Activated CD4-positive, alpha-beta T cell treated with anti-CD3 and anti-CD28 coated beads for 36 hours (primary cell): ENCODE measurements around the gene AQP4. TPM values are rescaled to one million over a fixed set of nuclear protein-coding genes. Genes with fewer than 3 reads are reported as not detected.

ENCODE experiments used
- ATAC-seq: fragments of 200-7000 bp; cut with Tn5 transposase; one replicate; pipeline ENCODE4 v1.10.0; 2021; ENCODE audit warnings: mild to moderate bottlenecking, moderate library complexity
- CTCF ChIA-PET: fragments of 350-600 bp; sonication (Branson Sonifier 250); formaldehyde crosslinking; loops from one replicate; lab custom pipeline; 2021; ENCODE audit warnings: antibody characterized with exemption; lab: Charles Lee
- POLR2A ChIA-PET: fragments of 350-600 bp; sonication (Branson Sonifier 250); formaldehyde crosslinking; loops from one replicate; lab custom pipeline; 2021; ENCODE audit warnings: antibody characterized with exemption, inconsistent platforms; lab: Charles Lee
- DNase-seq: peaks from one replicate; pipeline ENCODE4 v3.0.0-alpha.2; 2020
- H3K27ac Mint-ChIP-seq: one replicate; pipeline ENCODE4 v1.8.0; 2021; ENCODE audit warnings: mixed read lengths
- H3K27me3 Mint-ChIP-seq: one replicate; pipeline ENCODE4 v1.8.0; 2021; ENCODE audit warnings: mixed read lengths
- H3K36me3 Mint-ChIP-seq: one replicate; pipeline ENCODE4 v1.8.0; 2021; ENCODE audit warnings: low read depth, mixed read lengths
- H3K4me1 Mint-ChIP-seq: one replicate; pipeline ENCODE4 v1.8.0; 2021; ENCODE audit warnings: mixed read lengths
- H3K4me3 Mint-ChIP-seq: one replicate; pipeline ENCODE4 v1.8.0; 2021; ENCODE audit warnings: mild to moderate bottlenecking, moderate library complexity, mixed read lengths
- H3K9me3 Mint-ChIP-seq: one replicate; pipeline ENCODE4 v1.8.0; 2021; ENCODE audit warnings: low read depth, mixed read lengths
- intact Hi-C, 2 experiments: fragments of 100-400 bp; cut with DNase I in 1 of 2; cut with micrococcal nuclease in 1 of 2; formaldehyde crosslinking; loops; one replicate each; pipeline versions ENCODE4 v1.14.2 to v1.15.1; 2022 to 2024; cut with DNase I, micrococcal nuclease
- total RNA-seq, 2 experiments: library from RNA; stranded (reverse); gene quantifications; one replicate each; pipeline ENCODE4 v1.2.3, GENCODE V29; 2021

The AQP4 gene
- total RNA-seq, 2 experiments from 2014 or later: not detected

DNA sequence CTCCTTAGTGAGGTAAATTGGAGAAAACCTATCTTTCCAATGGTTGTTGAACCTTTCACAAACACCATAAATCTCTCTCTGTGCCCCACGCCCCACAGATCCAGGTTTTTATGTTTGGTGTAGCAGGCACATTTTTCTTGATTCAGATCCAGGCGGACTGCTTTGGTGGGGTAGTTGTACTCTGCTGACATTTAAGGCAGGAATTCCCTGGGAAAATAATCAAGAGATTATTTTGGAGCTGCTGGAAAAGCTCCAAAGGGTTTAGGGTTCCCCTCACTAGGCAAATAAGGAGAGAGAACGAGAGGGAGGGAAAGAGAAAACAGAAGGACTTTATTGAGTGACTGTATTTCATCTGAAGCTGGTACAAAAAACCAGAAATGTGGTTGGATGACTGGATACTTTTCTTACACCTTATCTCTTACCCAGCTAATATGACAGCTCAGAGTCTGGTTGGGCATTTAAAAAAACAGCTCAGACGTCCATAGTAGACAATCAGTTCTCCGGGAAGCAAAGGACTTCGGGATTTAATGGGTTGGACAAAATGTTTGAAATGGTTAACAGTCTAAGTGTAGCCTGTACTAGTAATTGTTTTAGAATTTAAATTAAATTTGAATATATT, 3.6 kb upstream of the AQP4 start:
- DNase-seq: no peak
- H3K4me3 Mint-ChIP-seq: no peak overlapping the region
- H3K4me1 Mint-ChIP-seq: no peaks in the 10 kb centered on the region
- POLR2A ChIA-PET: no interaction called here
- intact Hi-C loops: no loop called here
- no peaks in the 10 kb centered on the region for H3K36me3 Mint-ChIP-seq
- CTCF ChIA-PET: no interaction called here
- ATAC-seq: no peak
- peaks cover 6% of the 10 kb centered on the region for H3K27me3 Mint-ChIP-seq
- no peak overlapping the region for H3K27ac Mint-ChIP-seq
- no peaks in the 10 kb centered on the region for H3K9me3 Mint-ChIP-seq

- ATAC-seq (no peak), DNase-seq (no peak)
- ChIA-PET POLR2A (no interaction called here), CTCF (no interaction called here)
- no peaks in the 10 kb centered on the region for H3K36me3 Mint-ChIP-seq
- no peak overlapping the region for H3K27ac Mint-ChIP-seq
- H3K9me3 Mint-ChIP-seq: no peaks in the 10 kb centered on the region
- no peaks in the 10 kb centered on the region for H3K4me1 Mint-ChIP-seq
- intact Hi-C loops: no loop called here
- H3K27me3 Mint-ChIP-seq: peaks cover 12% of the 10 kb centered on the region
- H3K4me3 Mint-ChIP-seq: no peak overlapping the region
Observed at GRCh38 chr18:26867471-26867870, 2.0 kb upstream of the AQP4 start.

GRCh38 chr18:26864658-26865057, 849 bp downstream of the AQP4 start:
- Mint-ChIP-seq H3K27me3 (peaks cover 15% of the 10 kb centered on the region), H3K36me3 (no peaks in the 10 kb centered on the region), H3K4me1 (no peaks in the 10 kb centered on the region), H3K9me3 (no peaks in the 10 kb centered on the region), H3K27ac (no peak overlapping the region), H3K4me3 (no peak overlapping the region)
- ChIA-PET POLR2A (no interaction called here), CTCF (no interaction called here)
- ATAC-seq (no peak), DNase-seq (no peak)
- intact Hi-C loops: no loop called here

GRCh38 chr18:26863921-26864497, 1.5 kb downstream of the AQP4 start:
- intact Hi-C loops: no loop called here
- ChIA-PET POLR2A (no interaction called here), CTCF (no interaction called here)
- DNase-seq (no peak), ATAC-seq (no peak)
- H3K9me3 Mint-ChIP-seq: no peaks in the 10 kb centered on the region
- no peaks in the 10 kb centered on the region for H3K4me1 Mint-ChIP-seq
- H3K27ac Mint-ChIP-seq: no peak overlapping the region
- peaks cover 15% of the 10 kb centered on the region for H3K27me3 Mint-ChIP-seq
- no peak overlapping the region for H3K4me3 Mint-ChIP-seq
- no peaks in the 10 kb centered on the region for H3K36me3 Mint-ChIP-seq

- CTCF ChIA-PET: no interaction called here
- Mint-ChIP-seq H3K27me3 (peaks cover 15% of the 10 kb centered on the region), H3K9me3 (no peaks in the 10 kb centered on the region), H3K36me3 (no peaks in the 10 kb centered on the region), H3K4me1 (no peaks in the 10 kb centered on the region), H3K4me3 (no peak overlapping the region), H3K27ac (no peak overlapping the region)
- DNase-seq: no peak
- no peak for ATAC-seq
- POLR2A ChIA-PET: no interaction called here
- intact Hi-C loops: no loop called here
Observed at GRCh38 chr18:26863122-26863879, 2.2 kb downstream of the AQP4 start.

GRCh38 chr18:26862084-26862483, 3.4 kb downstream of the AQP4 start:
- ATAC-seq: no peak
- CTCF ChIA-PET: interaction anchor here (1.0 kb wide), 1 partner anchor 20 kb away, joined by 3 read pairs; no protein-coding TSS in a partner anchor
- Mint-ChIP-seq H3K36me3 (no peaks in the 10 kb centered on the region), H3K27me3 (peaks cover 15% of the 10 kb centered on the region), H3K4me3 (no peak overlapping the region), H3K4me1 (no peaks in the 10 kb centered on the region), H3K27ac (no peak overlapping the region), H3K9me3 (no peaks in the 10 kb centered on the region)
- POLR2A ChIA-PET: no interaction called here
- no peak for DNase-seq
- intact Hi-C loops: no loop called here

GRCh38 chr18:26854292-26854881, 11.1 kb downstream of the AQP4 start:
- intact Hi-C loops: no loop called here
- Mint-ChIP-seq H3K27me3 (peaks cover 3% of the 10 kb centered on the region), H3K4me1 (no peaks in the 10 kb centered on the region), H3K36me3 (no peaks in the 10 kb centered on the region), H3K9me3 (no peaks in the 10 kb centered on the region), H3K27ac (no peak overlapping the region), H3K4me3 (no peak overlapping the region)
- ATAC-seq (no peak), DNase-seq (no peak)
- ChIA-PET CTCF (no interaction called here), POLR2A (no interaction called here)

- POLR2A ChIA-PET: no interaction called here
- intact Hi-C loops: no loop called here
- H3K27ac Mint-ChIP-seq: no peak overlapping the region
- CTCF ChIA-PET: interaction anchor here (0.6 kb wide), 1 partner anchor 221 kb away, joined by 3 read pairs; no protein-coding TSS in a partner anchor
- no peaks in the 10 kb centered on the region for H3K4me1 Mint-ChIP-seq
- ATAC-seq (no peak), DNase-seq (no peak)
- no peaks in the 10 kb centered on the region for H3K9me3 Mint-ChIP-seq
- H3K27me3 Mint-ChIP-seq: peaks cover 3% of the 10 kb centered on the region
- H3K36me3 Mint-ChIP-seq: no peaks in the 10 kb centered on the region
- H3K4me3 Mint-ChIP-seq: no peak overlapping the region
Observed at GRCh38 chr18:26853401-26853800, 12.1 kb downstream of the AQP4 start.

- H3K27ac Mint-ChIP-seq: no peak overlapping the region
- ChIA-PET POLR2A (no interaction called here), CTCF (no interaction called here)
- peaks cover 3% of the 10 kb centered on the region for H3K9me3 Mint-ChIP-seq
- peaks cover 2% of the 10 kb centered on the region for H3K36me3 Mint-ChIP-seq
- ATAC-seq: no peak
- intact Hi-C loops: no loop called here
- no peak overlapping the region for H3K4me3 Mint-ChIP-seq
- no peaks in the 10 kb centered on the region for H3K4me1 Mint-ChIP-seq
- no peaks in the 10 kb centered on the region for H3K27me3 Mint-ChIP-seq
- DNase-seq: no peak
Observed at GRCh38 chr18:26843760-26844159, 21.7 kb downstream of the AQP4 start.

DNA sequence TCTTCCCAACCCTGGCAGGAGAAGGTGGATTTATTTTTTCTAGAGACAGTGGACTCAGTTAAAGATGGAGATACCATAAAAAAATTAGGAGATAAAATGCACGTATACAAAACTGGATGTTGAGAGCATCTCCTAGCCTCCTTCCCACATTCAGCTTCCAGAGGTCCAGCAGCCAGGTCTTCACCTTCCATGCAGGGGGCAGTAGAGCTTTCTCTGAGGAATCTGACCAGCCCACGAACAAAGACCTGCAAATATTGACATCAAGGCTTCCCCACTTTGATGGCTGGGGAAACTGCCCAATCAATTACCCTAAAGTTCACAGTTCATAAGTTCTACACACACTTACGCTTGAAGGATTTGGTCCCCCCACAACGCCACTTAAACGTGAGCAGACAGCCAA, 24.5 kb downstream of the AQP4 start:
- no peaks in the 10 kb centered on the region for H3K27me3 Mint-ChIP-seq
- H3K4me1 Mint-ChIP-seq: no peaks in the 10 kb centered on the region
- no peak overlapping the region for H3K4me3 Mint-ChIP-seq
- peaks cover 3% of the 10 kb centered on the region for H3K9me3 Mint-ChIP-seq
- ChIA-PET CTCF (interaction anchor here (0.5 to 0.9 kb wide), 2 partner anchors 128 to 896 kb away, joined by 3 to 4 read pairs; no protein-coding TSS in a partner anchor), POLR2A (no interaction called here)
- no peak for ATAC-seq
- no peak overlapping the region for H3K27ac Mint-ChIP-seq
- peaks cover 2% of the 10 kb centered on the region for H3K36me3 Mint-ChIP-seq
- intact Hi-C loops: no loop called here
- DNase-seq: no peak

DNA sequence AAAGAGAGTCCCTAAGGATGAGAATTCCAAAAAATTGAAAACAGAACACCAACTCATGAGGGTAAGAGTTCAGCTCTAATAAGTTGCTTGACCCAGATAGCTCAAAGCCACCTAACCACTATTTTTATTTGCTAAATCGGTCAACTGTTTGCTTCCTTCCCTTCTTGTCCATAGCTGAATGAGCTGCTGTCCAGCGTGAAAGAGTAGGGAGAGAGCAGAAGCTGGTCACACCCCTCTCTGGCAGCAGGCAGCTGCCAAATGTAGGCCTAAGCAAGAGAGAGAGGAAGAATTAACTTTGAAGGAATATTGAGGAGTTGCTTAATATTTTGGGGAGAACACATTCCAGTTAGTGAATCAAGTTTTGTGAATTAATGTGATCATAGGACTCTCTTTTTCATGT, 25.9 kb downstream of the AQP4 start:
- ATAC-seq (no peak), DNase-seq (no peak)
- ChIA-PET CTCF (no interaction called here), POLR2A (no interaction called here)
- Mint-ChIP-seq H3K4me3 (no peak overlapping the region), H3K27ac (no peak overlapping the region), H3K9me3 (no peaks in the 10 kb centered on the region), H3K27me3 (no peaks in the 10 kb centered on the region), H3K4me1 (no peaks in the 10 kb centered on the region), H3K36me3 (no peaks in the 10 kb centered on the region)
- intact Hi-C loops: no loop called here

GRCh38 chr18:26832302-26832701, 33.2 kb downstream of the AQP4 start:
- Mint-ChIP-seq H3K36me3 (no peaks in the 10 kb centered on the region), H3K27ac (no peak overlapping the region), H3K4me1 (no peaks in the 10 kb centered on the region), H3K9me3 (no peaks in the 10 kb centered on the region), H3K27me3 (no peaks in the 10 kb centered on the region), H3K4me3 (no peak overlapping the region)
- POLR2A ChIA-PET: no interaction called here
- no peak for ATAC-seq
- intact Hi-C loops: no loop called here
- no peak for DNase-seq
- CTCF ChIA-PET: no interaction called here
